ENCODE results near the gene MFSD6L. TPM values are rescaled to one million over a fixed set of nuclear protein-coding genes. Genes with fewer than 3 reads are reported as not detected.

MFSD6L gene
- total RNA-seq, 4 donors from 2014 or later = 2.4 to 18.6 (median 11.8) TPM

- no peak overlapping the region for H3K27ac ChIP-seq
- no peak for TF ChIP-seq POLR2A (IDR thresholded peaks at IDR 0.05)
- TF ChIP-seq CTCF (IDR thresholded peaks at IDR 0.05) = no peak
- WGBS, 2 donors = 6 to 14% methylated on average over 2 of the region's 2 CpGs
- no peaks in the 10 kb centered on the region for H3K9me3 ChIP-seq
- H3K27me3 ChIP-seq = no peaks in the 10 kb centered on the region
- H3K36me3 ChIP-seq = no peaks in the 10 kb centered on the region
- H3K4me1 ChIP-seq = peaks cover 5 to 16% of the 10 kb centered on the region in 2 donors
- intact Hi-C loops (cut with DNase I) = no loop called here
- H3K4me3 ChIP-seq (replicated peaks in 1 of 3) = no peak overlapping the region
- DNase-seq = no peak
Observed at GRCh38 chr17:8843344-8843743, 44.2 kb upstream of the MFSD6L start.

GRCh38 chr17:8841844-8842243 lies 42.7 kb upstream of the MFSD6L start:
- intact Hi-C loops (cut with DNase I) = no loop called here
- no peaks in the 10 kb centered on the region for H3K27me3 ChIP-seq
- no peak for TF ChIP-seq CTCF (IDR thresholded peaks at IDR 0.05)
- no peak for TF ChIP-seq POLR2A (IDR thresholded peaks at IDR 0.05)
- WGBS, 2 donors = 75 to 85% methylated on average over 4 of the region's 4 CpGs
- H3K4me1 ChIP-seq = peaks cover 9 to 23% of the 10 kb centered on the region in 2 donors
- H3K36me3 ChIP-seq = no peaks in the 10 kb centered on the region
- H3K27ac ChIP-seq = no peak overlapping the region
- no peak overlapping the region for H3K4me3 ChIP-seq (replicated peaks in 1 of 3)
- no peaks in the 10 kb centered on the region for H3K9me3 ChIP-seq
- DNase-seq = no peak

DNA sequence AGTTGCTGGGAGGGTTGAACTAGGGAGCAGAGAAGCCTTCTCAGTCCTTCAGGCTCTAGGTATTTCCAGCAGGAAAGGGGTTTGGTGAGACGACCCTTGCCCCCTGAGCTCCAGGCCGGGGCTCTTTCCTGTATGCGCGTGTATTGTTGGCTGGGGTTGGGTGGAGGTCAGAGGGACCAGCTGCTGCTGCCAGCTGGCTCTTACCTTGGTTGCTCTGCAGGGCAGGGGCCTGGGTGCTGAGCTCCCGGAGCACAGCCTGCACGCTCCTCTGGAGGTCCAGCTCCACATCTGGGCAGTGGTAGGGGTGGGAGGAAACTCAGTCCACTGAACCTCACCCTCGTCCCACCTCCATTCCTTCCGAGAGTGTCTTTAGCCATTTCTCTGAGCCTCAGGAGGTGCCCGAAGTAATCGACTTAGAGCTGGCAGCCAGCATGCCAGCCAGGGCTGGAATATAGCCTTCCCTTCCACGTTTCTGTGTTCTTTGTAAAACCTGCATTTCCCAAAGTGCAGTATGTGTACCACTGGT lies 40.3 kb upstream of the MFSD6L start:
- no peak for DNase-seq
- Histone ChIP-seq H3K27ac (no peak overlapping the region), H3K9me3 (no peaks in the 10 kb centered on the region), H3K4me3 (replicated peaks in 1 of 3) (no peak overlapping the region), H3K27me3 (no peaks in the 10 kb centered on the region), H3K4me1 (peaks cover 9 to 23% of the 10 kb centered on the region in 2 donors), H3K36me3 (no peaks in the 10 kb centered on the region)
- WGBS, 2 donors = 62 to 71% methylated on average over 11 of the region's 11 CpGs
- intact Hi-C loops (cut with DNase I) = no loop called here
- TF ChIP-seq CTCF (IDR thresholded peaks at IDR 0.05) = no peak
- no peak for TF ChIP-seq POLR2A (IDR thresholded peaks at IDR 0.05)

- H3K9me3 ChIP-seq = no peaks in the 10 kb centered on the region
- 94 to 96% methylated on average over 9 to 10 of the region's 12 CpGs for WGBS, 2 donors
- H3K36me3 ChIP-seq = no peaks in the 10 kb centered on the region
- H3K4me3 ChIP-seq (replicated peaks in 1 of 3) = no peak overlapping the region
- H3K4me1 ChIP-seq = peaks cover 9 to 19% of the 10 kb centered on the region in 2 donors
- no peaks in the 10 kb centered on the region for H3K27me3 ChIP-seq
- DNase-seq = no peak
- intact Hi-C loops (cut with DNase I) = no loop called here
- H3K27ac ChIP-seq = no peak overlapping the region
- TF ChIP-seq POLR2A (IDR thresholded peaks at IDR 0.05) (no peak), CTCF (IDR thresholded peaks at IDR 0.05) (no peak)
Observed at GRCh38 chr17:8838551-8839095, 39.5 kb upstream of the MFSD6L start.

- DNase-seq = peak; percentile 76 to 81
- H3K27ac ChIP-seq = no peak overlapping the region
- TF ChIP-seq CTCF (IDR thresholded peaks at IDR 0.05) (no peak), POLR2A (IDR thresholded peaks at IDR 0.05) (no peak)
- no peaks in the 10 kb centered on the region for H3K27me3 ChIP-seq
- peaks cover 4 to 9% of the 10 kb centered on the region in 2 donors for H3K4me1 ChIP-seq
- no peak overlapping the region for H3K4me3 ChIP-seq (replicated peaks in 1 of 3)
- intact Hi-C loops (cut with DNase I) = no loop called here
- WGBS, 2 donors = 27 to 30% methylated on average over 6 to 8 of the region's 8 CpGs
- no peaks in the 10 kb centered on the region for H3K9me3 ChIP-seq
- no peaks in the 10 kb centered on the region for H3K36me3 ChIP-seq
Observed at GRCh38 chr17:8837563-8838075, 38.5 kb upstream of the MFSD6L start.
